CD4-positive, alpha-beta T cell treated with Interleukin-21 for 1 hour (primary cell): ENCODE measurements around the gene IFFO2.

Source experiments
- DNase-seq: peaks from one replicate; pipeline ENCODE4 v3.0.0-alpha.2; 2020

The IFFO2 gene

DNA sequence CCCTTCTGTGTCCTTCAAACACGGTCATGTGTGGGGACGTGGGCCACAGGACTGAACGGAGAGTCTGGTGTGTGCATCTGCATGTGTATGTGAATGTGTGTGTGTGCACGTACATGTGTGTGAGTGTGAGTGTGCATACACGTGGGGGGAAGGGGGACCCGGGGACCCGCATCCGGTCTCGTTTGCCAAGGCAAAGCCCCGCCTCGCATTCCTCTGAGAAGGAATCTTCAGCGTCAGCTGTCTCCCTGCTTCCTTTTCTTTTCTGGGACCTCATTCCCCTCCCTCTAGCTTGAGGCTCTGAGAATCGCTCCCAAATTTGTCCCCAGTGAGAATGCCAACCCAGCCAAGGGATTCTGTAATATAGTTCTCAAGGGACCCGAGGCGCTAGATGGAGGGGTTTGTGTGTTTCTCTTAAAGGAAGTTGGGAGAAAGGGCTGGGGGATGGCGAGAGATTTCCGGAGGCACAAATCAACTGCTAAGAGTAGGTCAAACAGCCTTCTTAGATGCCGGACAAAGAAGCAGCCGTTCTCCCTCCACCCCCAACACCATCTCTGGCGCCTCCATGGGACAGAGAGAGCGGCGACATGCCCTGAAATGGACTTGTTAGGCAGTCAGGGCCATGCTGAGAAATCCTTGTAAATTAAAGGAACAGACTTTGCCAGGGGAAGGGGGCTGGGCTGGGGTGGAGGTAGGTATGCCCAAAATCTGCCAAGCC, 6.6 kb downstream of the IFFO2 start:
- DNase-seq, result peak; percentile 37

DNA sequence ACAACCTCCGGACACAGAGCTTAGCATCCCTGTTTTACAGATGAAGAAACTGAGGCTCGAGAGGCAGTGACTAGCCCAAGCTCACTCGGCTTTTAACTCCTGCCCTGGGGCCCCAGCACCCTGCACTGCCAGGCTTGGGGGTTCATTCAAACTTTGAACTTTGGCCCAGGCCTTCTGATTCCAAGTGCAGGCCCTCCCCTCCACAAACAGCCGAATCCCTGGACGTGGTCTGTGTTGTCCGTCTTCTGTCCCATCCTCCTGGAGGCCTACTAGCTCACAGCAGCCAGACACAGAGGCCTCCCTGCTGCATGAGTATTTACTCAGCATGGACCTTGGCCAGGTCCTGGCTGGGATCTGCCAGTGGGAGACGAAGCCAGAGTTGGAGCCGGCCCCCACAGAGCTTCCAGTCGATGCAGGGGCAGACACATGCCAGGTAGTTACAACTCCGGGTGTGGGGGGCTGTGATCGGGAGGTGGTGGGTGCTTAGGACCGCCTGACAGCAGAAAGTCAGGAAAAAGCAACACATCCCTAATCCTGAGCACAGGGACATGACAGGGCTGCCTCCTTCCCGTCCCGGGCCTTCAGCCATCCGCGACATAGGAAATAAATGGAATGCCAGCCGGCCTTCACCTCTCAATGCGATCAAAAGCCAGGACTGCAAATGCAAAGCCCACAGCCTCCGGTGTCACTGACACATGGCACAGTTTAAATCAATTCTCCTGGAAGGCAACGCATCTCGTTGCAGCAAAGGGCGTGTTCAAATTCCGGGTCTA, 7.4 kb downstream of the IFFO2 start:
- no peak for DNase-seq

DNA sequence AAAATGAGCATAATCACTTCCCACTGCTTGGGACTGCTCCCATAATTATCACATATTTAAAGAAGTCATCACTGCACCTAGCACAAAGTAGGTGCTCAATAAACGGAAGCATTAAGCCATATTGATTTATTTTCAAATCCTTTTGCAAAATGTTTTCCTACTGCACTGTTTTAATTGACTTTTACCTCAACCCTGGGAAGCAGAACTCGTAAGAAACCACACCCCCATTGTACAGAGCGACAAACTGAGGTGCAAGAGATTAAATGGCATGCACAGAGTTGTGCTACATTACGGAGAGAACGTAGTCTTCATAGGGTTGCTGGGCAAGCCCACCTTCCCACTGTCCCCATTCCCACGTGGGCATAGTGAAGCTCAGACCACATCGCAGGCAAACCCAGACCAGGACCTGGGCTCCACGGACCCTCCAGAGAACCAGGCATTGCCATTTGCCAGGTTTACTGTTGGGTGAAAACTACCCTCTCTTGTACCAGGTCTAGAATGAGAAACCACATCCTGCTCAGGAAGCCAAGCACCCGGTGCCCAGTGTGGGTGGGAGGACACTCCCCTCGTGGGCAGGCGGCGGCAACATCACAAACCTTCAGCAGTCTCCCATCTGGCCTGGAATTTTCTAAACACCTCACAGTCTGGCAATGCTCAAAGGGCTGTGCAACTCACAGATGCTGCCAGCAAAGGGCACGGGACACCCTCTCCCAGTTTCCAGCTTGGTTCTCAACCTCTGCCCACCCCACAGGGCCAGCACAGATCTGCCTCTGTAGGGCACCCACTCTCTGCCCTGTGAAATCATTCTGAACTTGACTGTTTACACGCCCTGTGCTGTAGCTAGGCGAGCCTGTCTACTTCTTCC, 8.2 kb downstream of the IFFO2 start:
- DNase-seq, result peak; percentile 83

DNA sequence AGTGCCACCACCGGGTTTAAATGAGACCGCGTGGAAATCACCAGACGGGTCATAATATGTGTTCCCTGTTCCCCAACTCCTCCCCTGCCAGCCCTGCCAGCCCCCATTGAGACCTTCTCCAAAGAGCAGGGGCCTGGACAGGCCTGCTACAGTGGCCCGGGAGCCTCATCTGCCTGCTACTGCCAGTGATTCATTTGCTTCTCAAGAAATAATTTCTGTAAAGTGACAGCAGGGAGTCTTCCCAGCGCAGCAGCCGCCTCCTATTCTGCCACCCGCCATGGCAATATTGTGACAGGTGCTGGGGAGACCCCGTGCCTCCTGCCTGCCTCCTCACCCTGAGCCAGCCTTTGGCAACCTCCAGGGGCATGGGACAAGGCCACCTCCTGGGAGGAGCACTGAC, 8.9 kb downstream of the IFFO2 start:
- DNase-seq, result no peak

DNA sequence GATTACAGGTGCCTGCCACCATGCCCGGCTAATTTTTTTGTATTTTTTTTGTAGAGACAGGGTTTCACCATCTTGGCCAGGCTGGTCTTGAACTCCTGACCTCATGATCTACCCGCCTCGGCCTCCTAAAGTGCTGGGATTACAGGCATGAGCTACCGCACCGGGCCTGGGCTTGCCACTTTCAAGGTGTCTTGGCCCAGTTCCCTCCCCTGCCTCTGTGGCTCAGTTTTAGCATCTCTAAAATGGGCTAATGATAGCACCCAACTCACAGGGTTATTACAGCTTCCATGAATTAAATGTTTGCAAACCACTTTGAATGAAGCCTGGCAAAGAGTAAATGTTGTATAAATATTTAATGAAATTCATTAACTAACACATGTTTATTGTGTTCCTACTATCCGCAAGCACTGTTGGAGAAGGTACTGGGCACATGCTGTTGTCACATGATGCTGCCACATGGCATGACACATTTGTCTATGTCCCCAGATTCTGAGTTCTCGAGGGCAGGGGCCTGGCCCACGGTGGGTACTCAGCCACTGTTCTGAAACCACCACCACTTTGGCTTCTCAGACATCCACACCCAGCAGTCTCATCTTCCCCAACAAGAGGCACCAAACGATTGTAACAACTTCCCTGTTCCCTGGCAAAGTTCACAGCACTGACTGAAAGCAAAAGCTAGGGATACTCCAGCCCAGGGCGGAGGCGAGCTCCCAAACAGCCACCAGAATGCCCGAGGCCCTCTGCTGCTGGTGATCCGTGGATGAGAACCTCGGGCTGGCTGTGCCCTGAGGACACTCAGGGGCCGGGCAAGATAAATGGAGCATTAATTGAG, 9.7 kb downstream of the IFFO2 start:
- DNase-seq, result no peak

DNA sequence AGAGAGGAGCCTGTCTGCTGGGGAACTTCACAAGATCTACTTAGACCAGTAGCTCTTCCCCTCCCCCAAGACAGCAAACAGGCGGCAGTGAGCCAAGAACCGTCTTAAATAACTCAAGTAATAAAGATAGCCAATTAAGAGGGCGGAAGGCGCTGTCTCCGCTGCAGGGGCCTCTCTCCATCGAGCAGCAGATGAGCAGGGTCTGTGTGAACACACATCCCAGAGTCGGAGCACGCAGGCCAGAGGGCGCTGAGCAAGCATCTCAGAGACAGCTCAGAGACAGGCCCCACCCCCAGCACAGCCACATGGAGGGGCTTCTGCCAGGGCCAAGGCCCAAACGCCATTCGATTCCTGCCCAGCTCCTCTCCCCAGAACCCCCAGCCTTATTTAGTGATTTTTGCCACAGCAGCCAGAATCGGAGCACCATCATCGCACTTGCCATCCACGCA, 11.1 kb downstream of the IFFO2 start:
- DNase-seq, result no peak

DNA sequence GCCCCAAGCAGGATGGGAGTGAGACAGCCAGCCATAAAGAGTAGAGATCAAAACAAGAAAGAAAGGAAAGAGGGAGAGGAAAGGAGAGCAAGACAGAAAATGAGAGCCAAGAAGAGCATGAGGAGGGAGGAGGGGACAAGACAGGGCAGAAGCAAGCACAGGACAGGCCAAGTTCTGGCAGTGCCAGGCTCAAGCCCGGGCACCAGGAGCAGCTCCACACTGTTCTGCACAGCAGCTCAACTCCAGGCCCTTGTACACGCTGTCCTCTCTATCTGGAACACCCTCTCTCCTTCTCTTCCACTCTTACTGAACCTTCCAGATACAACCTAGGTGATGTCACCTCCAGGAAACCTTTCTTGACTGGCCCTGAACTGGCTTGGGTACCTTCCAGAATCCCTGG, 11.7 kb downstream of the IFFO2 start:
- no peak for DNase-seq

DNA sequence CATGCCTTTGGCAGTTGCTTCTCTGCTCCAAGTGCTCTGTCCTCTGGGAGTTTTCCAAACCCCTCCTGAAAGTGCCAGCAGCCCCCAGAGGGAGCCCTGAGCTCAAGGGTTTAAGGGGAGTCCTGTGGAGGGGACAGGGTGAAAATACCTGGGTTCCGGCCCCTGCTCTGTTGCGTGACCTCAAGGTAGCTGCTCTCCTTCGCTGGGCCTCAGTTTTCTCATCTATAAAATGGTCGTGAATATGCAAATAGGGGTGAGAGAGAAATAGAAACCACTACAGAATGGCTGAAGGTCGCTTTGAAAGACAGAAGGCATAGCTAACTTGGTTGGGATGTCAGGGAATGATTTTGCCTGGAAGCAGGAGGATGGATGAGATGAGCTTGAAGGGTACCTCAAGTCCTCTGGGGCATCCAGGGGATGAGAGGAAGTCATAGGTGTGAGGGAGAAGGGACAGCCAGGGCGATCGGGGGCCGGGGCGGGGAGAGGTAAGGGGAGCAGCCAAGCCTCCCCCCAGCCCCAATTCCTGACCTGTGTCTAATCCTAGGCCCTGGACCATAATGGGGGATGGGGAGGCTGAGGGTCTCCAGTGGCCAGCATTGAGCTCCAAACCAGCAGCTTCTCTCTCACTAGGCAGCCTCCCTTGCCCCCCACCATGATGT, 12.4 kb downstream of the IFFO2 start:
- no peak for DNase-seq

DNA sequence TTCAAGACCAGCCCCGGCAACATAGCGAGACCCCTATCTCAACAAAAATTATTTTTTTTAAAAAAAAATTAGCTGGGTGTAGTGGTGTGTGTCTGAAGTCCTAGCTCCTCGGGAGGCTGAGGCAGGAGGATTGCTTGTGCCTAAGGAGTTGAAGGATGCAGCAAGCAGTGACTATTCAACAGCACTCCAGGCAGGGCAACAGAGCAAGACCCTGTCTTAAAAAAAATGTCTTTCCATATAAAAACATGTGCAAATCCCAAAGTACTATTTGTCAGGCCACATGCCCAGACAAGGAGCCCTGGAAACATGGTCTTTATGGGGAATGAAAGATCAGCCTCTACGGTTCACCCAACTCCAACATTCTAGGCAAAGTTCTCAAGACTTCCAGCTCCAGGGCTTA, 13.3 kb downstream of the IFFO2 start:
- DNase-seq, result no peak

DNA sequence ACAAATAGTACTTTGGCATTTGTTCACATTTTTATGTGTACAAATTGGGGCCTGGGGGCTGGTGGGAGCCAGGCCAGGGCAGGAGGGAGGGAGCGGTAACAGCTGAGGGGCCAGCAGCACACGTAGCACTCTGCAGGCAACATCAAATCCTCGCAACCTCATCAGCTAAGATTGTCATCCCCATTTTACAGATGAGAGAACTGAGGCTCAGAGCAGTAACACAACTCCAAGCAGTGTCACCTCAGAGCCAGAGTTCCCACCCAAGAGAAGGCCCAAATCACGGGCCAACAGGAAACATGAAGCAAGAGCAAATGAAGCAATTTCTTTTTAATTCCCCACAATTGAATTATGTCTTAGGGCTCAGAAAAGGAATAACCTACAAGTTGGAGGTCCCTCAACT, 14.1 kb downstream of the IFFO2 start:
- DNase-seq, result no peak

DNA sequence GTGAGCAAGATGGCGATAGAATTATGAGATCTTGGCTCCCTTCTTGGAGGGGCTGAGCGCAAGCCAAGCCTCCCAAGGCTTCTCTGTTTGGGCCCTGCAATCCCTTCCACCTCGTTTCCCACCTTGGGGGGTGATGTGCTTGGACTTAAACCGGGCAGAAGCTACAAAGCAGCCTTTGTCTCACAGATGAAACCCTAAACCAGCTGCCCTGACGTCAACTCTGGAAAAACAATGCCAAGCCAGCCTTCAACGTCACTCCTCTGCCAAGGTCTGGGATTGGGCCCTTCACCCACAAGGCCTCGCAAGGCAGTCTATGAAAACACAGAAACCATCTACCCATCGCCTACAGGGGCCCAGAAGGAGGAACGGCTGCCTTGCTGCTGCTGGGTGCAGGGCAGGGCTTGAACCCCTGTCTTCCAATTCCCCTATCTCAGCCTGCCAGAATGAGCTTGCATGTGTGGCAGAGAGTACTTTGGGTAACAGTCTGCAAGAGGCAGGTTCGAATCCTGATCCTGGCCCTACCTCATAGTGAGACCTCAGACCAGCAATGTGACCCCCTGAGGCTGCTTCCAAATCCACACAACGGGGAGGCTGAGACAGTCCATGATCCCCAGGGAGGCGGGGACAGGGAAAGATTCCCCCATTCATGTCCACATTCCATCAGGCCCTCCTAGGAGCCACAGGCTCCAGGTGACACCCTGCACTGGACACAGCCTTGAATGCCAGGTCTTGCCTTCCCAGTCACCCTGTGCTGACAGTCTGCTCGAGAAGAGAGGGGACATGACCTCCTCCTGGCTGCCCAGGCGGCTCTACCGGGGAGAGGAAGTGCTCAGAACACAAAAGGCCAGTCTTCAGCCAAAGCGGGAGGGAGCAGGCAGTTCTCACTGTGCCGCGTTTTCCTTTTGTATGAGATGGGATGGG, 15.0 kb downstream of the IFFO2 start:
- no peak for DNase-seq

DNA sequence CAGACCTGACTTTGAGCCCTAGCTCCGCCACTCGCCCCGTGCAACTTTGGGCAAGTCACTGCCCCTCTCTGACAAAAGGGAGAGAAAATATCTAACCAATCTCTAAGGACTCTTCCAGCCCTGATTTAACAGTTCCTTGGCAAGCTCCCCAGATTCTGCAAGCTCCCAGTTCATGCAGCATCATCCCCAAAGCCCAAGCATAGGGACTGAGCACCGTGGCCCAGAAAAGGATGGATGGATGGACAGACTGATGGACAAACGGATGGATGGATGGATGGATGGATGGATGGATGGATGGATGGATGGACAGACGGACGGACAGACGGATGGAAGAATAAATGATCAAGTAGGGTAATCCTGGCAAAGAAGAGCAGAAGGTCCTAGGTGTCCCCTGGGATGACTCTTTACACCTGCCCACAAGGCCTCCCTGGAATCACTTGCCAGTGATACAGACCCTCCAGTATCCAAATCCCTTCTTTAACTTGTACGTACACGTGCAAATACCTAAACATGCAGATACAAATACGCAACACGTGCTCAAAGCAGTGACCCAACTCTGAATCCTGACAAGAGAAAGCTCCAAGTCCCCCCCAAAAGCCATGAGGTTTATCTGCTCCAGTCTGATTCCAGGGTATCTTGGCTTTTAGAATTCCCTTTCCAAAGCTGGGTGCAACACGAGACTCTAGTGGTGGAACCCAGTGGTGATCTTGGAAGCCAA, 16.0 kb downstream of the IFFO2 start:
- DNase-seq, result no peak

DNA sequence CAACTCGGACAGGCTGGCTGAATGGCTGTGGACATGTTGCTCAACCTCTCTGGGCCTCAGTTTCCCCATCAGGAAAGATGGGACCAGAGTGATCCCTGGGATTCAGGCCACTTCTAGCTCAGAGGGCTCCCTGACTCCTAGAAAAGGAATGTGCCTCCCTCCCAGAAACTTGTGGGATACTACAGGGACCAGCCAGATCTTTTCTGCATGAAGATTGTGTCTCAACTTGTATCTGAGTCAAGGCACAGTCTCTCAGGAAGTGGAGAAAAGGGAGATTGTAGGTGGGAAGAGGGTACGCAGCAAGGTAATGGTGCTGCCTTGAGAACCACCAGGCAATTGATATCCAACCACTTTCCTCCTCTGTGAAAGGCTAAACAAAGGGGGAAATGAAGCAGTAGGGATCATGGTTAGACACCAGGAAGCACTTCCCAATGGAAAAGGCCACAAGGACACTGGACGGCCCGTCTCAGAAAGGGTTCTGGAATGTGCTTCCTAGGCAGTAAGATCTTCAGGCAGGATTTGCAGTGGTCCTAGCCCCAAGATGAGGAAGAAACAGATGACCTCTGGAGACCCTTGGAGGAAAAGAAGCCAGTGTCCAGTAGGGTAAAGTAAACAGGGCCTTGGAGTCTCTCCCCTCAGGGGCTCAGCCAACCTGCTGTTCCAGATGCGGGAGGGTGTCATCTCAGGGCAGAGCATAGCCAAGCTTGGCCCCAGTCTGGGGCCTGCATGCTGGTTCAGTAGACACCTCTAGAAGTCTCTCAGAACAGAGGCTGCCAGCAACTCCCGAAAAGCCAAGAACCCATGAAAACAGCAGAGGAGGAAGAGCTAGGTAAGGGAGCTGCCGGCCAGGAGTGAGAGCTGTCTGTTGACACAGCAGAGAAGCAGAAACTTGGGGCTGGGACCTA, 16.8 kb downstream of the IFFO2 start:
- DNase-seq, result no peak

DNA sequence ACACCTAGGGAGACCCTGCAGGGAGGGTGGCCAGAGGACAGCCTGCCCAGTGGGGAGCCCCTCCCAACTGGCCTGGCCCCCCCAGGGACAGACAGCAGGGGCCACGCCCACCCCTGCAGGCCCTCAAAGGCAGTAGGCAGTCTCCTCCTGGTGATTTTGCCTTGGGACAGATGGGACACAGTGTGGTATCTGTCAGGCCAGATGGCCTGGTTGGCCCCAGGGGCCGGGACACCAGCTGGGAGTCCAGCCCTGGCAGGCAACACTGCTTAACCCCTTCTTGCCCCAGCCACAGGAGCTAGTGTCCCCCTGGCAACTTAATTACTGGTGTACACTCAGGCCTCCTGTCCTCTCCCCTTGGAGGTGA, 17.8 kb downstream of the IFFO2 start:
- no peak for DNase-seq

DNA sequence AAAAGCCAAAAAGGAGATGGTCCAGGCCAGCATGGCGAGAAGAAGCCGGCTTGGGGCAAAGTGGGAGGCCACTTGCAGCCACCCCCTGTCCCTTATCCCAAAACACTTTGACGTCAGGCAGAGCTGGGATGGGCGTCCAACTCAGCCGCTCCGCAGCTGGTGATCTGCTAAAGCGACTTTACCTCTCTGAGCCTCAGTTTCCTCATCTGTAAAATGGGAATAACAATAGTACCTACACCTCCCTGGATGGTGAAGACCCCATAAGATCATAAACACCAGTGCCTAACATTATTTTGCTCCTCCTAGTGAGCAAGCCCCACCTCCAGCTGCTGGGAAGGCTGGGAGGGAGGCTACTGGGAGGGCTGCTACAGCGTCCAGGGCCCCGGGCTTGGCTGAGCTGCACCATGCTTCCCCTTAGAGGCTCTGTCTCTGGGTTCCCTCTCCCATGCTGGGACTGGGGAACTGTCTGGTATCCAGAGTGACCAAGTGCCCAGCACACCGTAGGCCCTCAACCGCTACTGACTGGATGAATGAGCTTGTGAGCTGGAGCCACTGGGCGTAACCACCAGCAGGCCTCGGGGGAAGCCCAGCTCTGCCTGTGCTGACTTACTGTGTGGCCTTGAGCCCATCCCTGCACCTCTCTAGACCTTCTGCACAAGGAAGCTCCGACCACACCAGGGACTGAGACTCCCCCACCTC, 18.3 kb downstream of the IFFO2 start:
- DNase-seq, result no peak

DNA sequence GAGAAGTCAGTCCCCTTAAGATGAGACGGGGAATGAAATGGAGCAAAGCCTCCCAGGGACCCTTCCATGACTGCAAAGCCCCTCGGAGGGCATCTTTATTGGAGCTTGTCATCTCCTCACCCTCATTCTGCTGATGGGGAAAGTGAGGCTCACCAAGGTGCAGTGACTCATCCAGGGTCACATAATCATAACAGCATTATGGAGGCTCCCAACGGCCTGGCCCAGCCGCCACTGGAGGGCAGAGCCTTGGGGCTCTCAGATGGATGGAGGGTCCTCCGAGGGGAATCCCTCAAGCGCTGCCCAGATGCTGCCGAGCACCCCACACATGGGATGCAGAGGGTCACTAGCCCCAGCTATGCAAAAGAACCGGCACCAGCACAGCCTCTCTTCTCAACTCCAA, 18.9 kb downstream of the IFFO2 start:
- DNase-seq, result no peak

DNA sequence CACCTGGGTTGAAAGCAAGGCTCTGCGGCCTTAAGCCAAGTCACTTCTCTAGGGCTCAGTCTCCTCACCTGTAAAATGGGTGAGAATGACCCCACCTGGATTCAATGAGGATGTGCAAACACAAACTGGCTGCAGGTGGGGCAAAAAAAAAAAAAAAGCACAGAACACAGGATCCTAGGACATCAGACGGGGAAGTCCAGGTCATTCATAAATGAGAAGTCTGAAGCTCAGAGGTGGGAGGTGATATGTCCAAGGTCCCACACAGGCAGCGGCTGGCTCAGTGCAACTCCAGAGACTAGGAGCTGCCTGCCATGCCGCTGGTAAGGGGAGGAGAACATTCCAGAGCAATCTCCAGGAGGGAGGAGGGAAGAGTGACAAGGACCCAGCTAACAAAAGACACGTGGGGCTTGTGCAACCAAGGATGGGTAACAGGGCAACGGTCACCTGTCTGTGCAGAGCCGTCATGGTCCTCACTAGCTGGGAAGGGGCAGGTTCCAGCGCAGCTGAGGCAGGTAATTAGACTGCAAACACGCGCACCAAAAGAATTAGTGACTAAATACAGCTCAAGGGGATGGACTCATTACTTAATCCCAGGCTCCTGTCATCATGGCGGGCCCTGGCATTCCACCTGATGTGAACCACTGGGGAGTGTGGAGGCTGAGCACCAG, 19.5 kb downstream of the IFFO2 start:
- DNase-seq, result no peak

DNA sequence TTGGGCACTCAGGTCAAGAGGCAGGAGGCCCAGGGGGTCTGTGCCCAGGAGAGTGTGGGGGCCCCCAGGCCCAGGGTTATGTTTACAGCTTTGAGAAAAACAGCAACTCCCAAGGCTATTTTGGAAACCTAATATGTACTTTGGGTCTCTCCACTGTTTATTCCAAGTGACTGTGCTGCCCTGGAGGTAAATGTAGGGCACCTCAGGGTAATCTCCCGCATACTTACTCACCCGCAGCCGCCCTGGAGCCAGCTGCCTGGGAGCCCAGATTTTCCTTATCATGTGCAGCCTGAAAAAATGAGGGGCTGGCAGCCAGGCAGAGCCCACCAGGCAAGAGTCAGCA, 20.0 kb downstream of the IFFO2 start:
- no peak for DNase-seq
